Mesenchymal stem cell (in vitro differentiated cells and primary cell): Measurements from ENCODE around the gene LGALS8. TPM values are rescaled to one million over a fixed set of nuclear protein-coding genes. Genes with fewer than 3 reads are reported as not detected.
A peak's percentile ranks its signal among the peaks of the same experiment; 100 is the strongest.

Experiments used
- DNase-seq: peaks from one replicate; pipeline ENCODE4 v3.0.0-alpha.2; 2013
- H2AFZ ChIP-seq: one replicate; pipeline ENCODE4 v1.6.1; 2013; ENCODE audit warnings: low read depth, mild to moderate bottlenecking, control low read depth, inconsistent platforms, low read length, moderate library complexity
- H2AK5ac ChIP-seq: 2 replicates; pipeline ENCODE4 v1.6.1; 2013; ENCODE audit warnings: low read length, moderate library complexity, mild to moderate bottlenecking, inconsistent platforms; ENCODE audit not compliant: severe bottlenecking
- H2BK120ac ChIP-seq: one replicate; pipeline ENCODE4 v1.6.1; 2013; ENCODE audit warnings: low read depth, mild to moderate bottlenecking, inconsistent platforms, low read length, moderate library complexity
- H2BK12ac ChIP-seq, 2 experiments: one replicate each; pipeline ENCODE4 v1.6.1; 2013; ENCODE audit warnings: inconsistent platforms in 2 of 2, low read length in 2 of 2, mild to moderate bottlenecking in 2 of 2, moderate library complexity in 2 of 2, control low read depth in 1 of 2
- H2BK15ac ChIP-seq: one replicate; pipeline ENCODE4 v1.6.1; 2013; ENCODE audit warnings: mild to moderate bottlenecking, low read depth, inconsistent platforms; ENCODE audit not compliant: poor library complexity, severe bottlenecking
- H2BK5ac ChIP-seq: 2 replicates; pipeline ENCODE4 v1.6.1; 2013; ENCODE audit warnings: low read depth, mild to moderate bottlenecking, low read length, control low read depth, inconsistent platforms; ENCODE audit not compliant: poor library complexity, severe bottlenecking
- H3K14ac ChIP-seq, 2 experiments: one replicate each; pipeline ENCODE4 v1.6.1; 2013; ENCODE audit warnings: inconsistent platforms in 2 of 2, low read length in 2 of 2, control low read depth in 1 of 2, mild to moderate bottlenecking in 1 of 2, moderate library complexity in 1 of 2
- H3K18ac ChIP-seq, 2 experiments: one replicate each; pipeline ENCODE4 v1.6.1; 2013; ENCODE audit warnings: inconsistent platforms in 2 of 2, low read length in 2 of 2, control low read depth in 1 of 2, low read depth in 1 of 2, mild to moderate bottlenecking in 1 of 2
- H3K23ac ChIP-seq, 2 experiments: one replicate each; pipeline ENCODE4 v1.6.1; 2013; ENCODE audit warnings: inconsistent platforms in 2 of 2, low read length in 2 of 2, mild to moderate bottlenecking in 2 of 2, moderate library complexity in 2 of 2, control low read depth in 1 of 2
- H3K27ac ChIP-seq: 2 replicates; pipeline ENCODE4 v1.5.1; 2013; ENCODE audit warnings: mild to moderate bottlenecking, moderate library complexity, low read length, control low read depth, inconsistent platforms; ENCODE audit not compliant: poor library complexity, severe bottlenecking
- H3K27me3 ChIP-seq, 2 experiments: 2 replicates each; pipeline versions ENCODE4 v1.6.1 to v1.7.0; 2013; ENCODE audit warnings: low read length in 2 of 2, mild to moderate bottlenecking in 2 of 2, moderate library complexity in 2 of 2, control low read depth in 1 of 2, inconsistent platforms in 1 of 2; ENCODE audit not compliant: control insufficient read depth in 1 of 2, insufficient read depth in 1 of 2
- H3K36me3 ChIP-seq, 2 experiments: 2 replicates each; pipeline versions ENCODE4 v1.6.1 to v1.7.0; 2013; ENCODE audit warnings: low read length in 2 of 2, control low read depth in 1 of 2, inconsistent platforms in 1 of 2, low read depth in 1 of 2, mild to moderate bottlenecking in 1 of 2; ENCODE audit not compliant: insufficient read depth in 2 of 2, control insufficient read depth in 1 of 2
- H3K4ac ChIP-seq, 2 experiments: one replicate each; pipeline ENCODE4 v1.6.1; 2013; ENCODE audit warnings: inconsistent platforms in 2 of 2, low read length in 2 of 2, mild to moderate bottlenecking in 2 of 2, moderate library complexity in 2 of 2, control low read depth in 1 of 2, low read depth in 1 of 2
- H3K4me1 ChIP-seq: 2 replicates; pipeline ENCODE4 v1.6.1; 2013; ENCODE audit warnings: low read depth, low read length, control low read depth; ENCODE audit not compliant: control insufficient read depth, insufficient read depth
- H3K4me2 ChIP-seq: 2 replicates; pipeline ENCODE4 v1.6.1; 2013; ENCODE audit warnings: low read length, mild to moderate bottlenecking, inconsistent platforms; ENCODE audit not compliant: poor library complexity, severe bottlenecking
- H3K4me3 ChIP-seq, 2 experiments: 2 replicates each; pipeline versions ENCODE4 v1.5.1 to v1.7.0; 2013; ENCODE audit warnings: low read length in 2 of 2, mild to moderate bottlenecking in 2 of 2, control low read depth in 1 of 2, low read depth in 1 of 2; ENCODE audit not compliant: insufficient read depth in 1 of 2
- H3K79me1 ChIP-seq: replicated peaks from 2 replicates; pipeline ENCODE4 v1.6.1; 2013; ENCODE audit warnings: mild to moderate bottlenecking, control low read depth, low read length, inconsistent platforms; ENCODE audit not compliant: poor library complexity, severe bottlenecking
- H3K9ac ChIP-seq: 2 replicates; pipeline ENCODE4 v1.7.0; 2013; ENCODE audit warnings: mild to moderate bottlenecking, low read length, moderate library complexity
- H3K9me3 ChIP-seq: 2 replicates; pipeline ENCODE4 v1.7.0; 2013; ENCODE audit warnings: mild to moderate bottlenecking, low read length; ENCODE audit not compliant: control insufficient read depth
- H4K8ac ChIP-seq: one replicate; pipeline ENCODE4 v1.6.1; 2013; ENCODE audit warnings: inconsistent platforms, mild to moderate bottlenecking, low read length, moderate library complexity
- H4K91ac ChIP-seq: one replicate; pipeline ENCODE4 v1.6.1; 2013; ENCODE audit warnings: mild to moderate bottlenecking, low read length, inconsistent platforms
- WGBS: methylation state at CpG from one replicate; pipeline ENCODE4 v1.1.7; 2013; ENCODE audit warnings: mixed read lengths; 5-methylcytosine and 5-hydroxymethylcytosine counted together
- polyA plus RNA-seq, 2 experiments: library from polyadenylated mRNA; stranded (reverse); fragments of 200-250 nt; gene quantifications; one replicate each; pipeline ENCODE4 v1.2.3, GENCODE V29; 2013

Gene LGALS8
- polyA plus RNA-seq (2013, experiment 1 of 2), result 48.8 TPM
- 48.3 TPM for polyA plus RNA-seq (2013, experiment 2 of 2)

- H3K36me3 ChIP-seq, result peaks cover 4 to 19% of the 10 kb centered on the region in 2 experiments
- H3K4me3 ChIP-seq, result peak within 1 kb of the TSS; percentile 93 to 95
Observed at GRCh38 chr1:236523704-236524141, at the start of gene LGALS8. LGALS8 (plus strand) TSS chr1:236523982; CDS start chr1:236526071, 2,089 bp downstream.

GRCh38 chr1:236476019-236476418 lies 47.8 kb upstream of the LGALS8 start:
- Histone ChIP-seq H3K18ac (no peak overlapping the region), H3K27ac (no peak overlapping the region), H2BK15ac (no peak overlapping the region), H3K79me1 (no peaks in the 10 kb centered on the region), H3K27me3 (peaks cover 0 to 21% of the 10 kb centered on the region in 2 experiments), H3K36me3 (no peaks in the 10 kb centered on the region), H3K4me2 (no peak overlapping the region), H3K4me3 (no peak overlapping the region), H2BK5ac (no peak overlapping the region), H3K23ac (no peak overlapping the region), H2AK5ac (no peak overlapping the region), H4K91ac (no peak overlapping the region), H3K9me3 (no peaks in the 10 kb centered on the region), H3K9ac (no peak overlapping the region), H3K14ac (no peak overlapping the region), H2BK120ac (no peak overlapping the region), H2BK12ac (no peak overlapping the region), H2AFZ (no peak overlapping the region), H4K8ac (no peak overlapping the region), H3K4ac (no peak overlapping the region), H3K4me1 (peaks cover 4% of the 10 kb centered on the region)
- WGBS, result 100% methylated on average over 2 of the region's 5 CpGs
- DNase-seq, result no peak

More at GRCh38 chr1:236523704-236524141, at the start of gene LGALS8:
- Histone ChIP-seq H3K27me3 (no peaks in the 10 kb centered on the region), H3K4me2 (peak within 1 kb of the TSS; percentile 85), H3K14ac (peak within 1 kb of the TSS in 1 of 2 experiments; percentile 98), H3K79me1 (peaks cover 11% of the 10 kb centered on the region), H2AFZ (peak within 1 kb of the TSS; percentile 97), H3K9me3 (no peaks in the 10 kb centered on the region), H3K9ac (peak within 1 kb of the TSS; percentile 91), H2BK15ac (peak within 1 kb of the TSS; percentile 82), H3K4ac (peak within 1 kb of the TSS; percentile 84 to 97), H2BK120ac (peak within 1 kb of the TSS; percentile 71), H2AK5ac (no peak within 1 kb of the TSS), H3K27ac (peak within 1 kb of the TSS; percentile 23), H4K8ac (peak within 1 kb of the TSS; percentile 99), H3K18ac (peak within 1 kb of the TSS; percentile 96), H4K91ac (peak within 1 kb of the TSS; percentile 98), H3K23ac (peak within 1 kb of the TSS in 1 of 2 experiments; percentile 84), H3K4me1 (peaks cover 5% of the 10 kb centered on the region), H2BK12ac (peak within 1 kb of the TSS; percentile 71 to 81), H2BK5ac (peak within 1 kb of the TSS; percentile 31)
- peak; percentile 86 for DNase-seq
- 1% methylated on average over 35 of the region's 35 CpGs for WGBS

GRCh38 chr1:236480758-236481436 lies 42.9 kb upstream of the LGALS8 start:
- Histone ChIP-seq H3K23ac (no peak overlapping the region), H3K27ac (no peak overlapping the region), H3K4me3 (no peak overlapping the region), H2BK12ac (no peak overlapping the region), H3K9me3 (no peaks in the 10 kb centered on the region), H3K14ac (no peak overlapping the region), H3K4ac (no peak overlapping the region), H2BK15ac (no peak overlapping the region), H3K27me3 (peaks cover 0 to 3% of the 10 kb centered on the region in 2 experiments), H3K79me1 (no peaks in the 10 kb centered on the region), H2BK5ac (no peak overlapping the region), H3K9ac (no peak overlapping the region), H4K91ac (no peak overlapping the region), H3K18ac (no peak overlapping the region), H3K4me2 (no peak overlapping the region), H3K36me3 (no peaks in the 10 kb centered on the region), H2AK5ac (no peak overlapping the region), H4K8ac (no peak overlapping the region), H3K4me1 (peaks cover 3% of the 10 kb centered on the region), H2AFZ (no peak overlapping the region), H2BK120ac (no peak overlapping the region)
- 80% methylated on average over 3 of the region's 5 CpGs for WGBS
- no peak for DNase-seq

DNA sequence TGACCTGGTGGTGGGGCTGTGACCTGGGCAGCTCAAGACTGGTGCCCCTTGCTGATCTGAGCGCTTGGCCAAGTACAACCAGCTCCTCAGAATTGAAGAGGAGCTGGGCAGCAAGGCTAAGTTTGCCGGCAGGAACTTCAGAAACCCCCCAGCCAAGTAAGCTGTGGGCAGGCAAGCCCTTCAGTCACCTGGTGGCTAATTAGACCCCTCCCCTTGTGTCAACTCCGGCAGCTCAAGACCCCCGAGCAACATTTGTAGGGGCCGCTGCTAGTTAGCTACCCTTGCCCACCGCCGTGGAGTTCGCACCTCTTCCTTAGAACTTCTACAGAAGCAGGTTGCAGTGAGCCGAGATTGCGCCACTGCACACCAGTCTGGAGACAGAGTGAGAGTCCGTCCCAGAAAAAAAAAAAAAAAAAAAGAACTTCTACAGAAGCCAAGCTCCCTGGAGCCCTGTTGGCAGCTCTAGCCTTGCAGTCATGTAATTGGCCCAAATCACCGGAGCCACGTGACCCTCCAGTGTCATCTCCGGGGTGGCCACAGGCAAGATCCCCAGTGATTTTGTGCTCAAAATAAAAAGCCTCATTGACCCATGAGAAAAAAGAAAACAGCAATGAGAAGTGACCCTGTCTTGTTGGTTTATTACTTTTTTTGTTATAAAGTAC lies 39.3 kb upstream of the LGALS8 start:
- no peaks in the 10 kb centered on the region for H3K9me3 ChIP-seq
- H4K91ac ChIP-seq, result no peak overlapping the region
- no peak overlapping the region for H2BK15ac ChIP-seq
- H3K4me3 ChIP-seq, result no peak overlapping the region
- DNase-seq, result no peak
- peaks cover 3% of the 10 kb centered on the region for H3K4me1 ChIP-seq
- peaks cover 0 to 8% of the 10 kb centered on the region in 2 experiments for H3K27me3 ChIP-seq
- H3K23ac ChIP-seq, result no peak overlapping the region
- H2AK5ac ChIP-seq, result no peak overlapping the region
- 93% methylated on average over 14 of the region's 14 CpGs for WGBS
- H2AFZ ChIP-seq, result no peak overlapping the region
- H2BK12ac ChIP-seq, result no peak overlapping the region
- H3K14ac ChIP-seq, result no peak overlapping the region
- no peak overlapping the region for H3K9ac ChIP-seq
- H2BK5ac ChIP-seq, result no peak overlapping the region
- no peak overlapping the region for H3K27ac ChIP-seq
- no peaks in the 10 kb centered on the region for H3K36me3 ChIP-seq
- no peaks in the 10 kb centered on the region for H3K79me1 ChIP-seq
- no peak overlapping the region for H3K4me2 ChIP-seq
- no peak overlapping the region for H2BK120ac ChIP-seq
- H3K18ac ChIP-seq, result no peak overlapping the region
- H3K4ac ChIP-seq, result no peak overlapping the region
- no peak overlapping the region for H4K8ac ChIP-seq
